Thoracic aorta (tissue), 2 donors: ENCODE results near the gene CLTA. TPM values are rescaled to one million over a fixed set of nuclear protein-coding genes. Genes with fewer than 3 reads are reported as not detected.

Experiments
- ATAC-seq: fragments of 150-250 bp; one replicate; pipeline ENCODE4 v1.8.0; 2017; ENCODE audit warnings: low read depth; ENCODE audit not compliant: insufficient number of reproducible peaks, low FRiP score
- DNase-seq: peaks from one replicate; pipeline ENCODE4 v3.0.0-alpha.2; 2020; ENCODE audit warnings: low spot score
- H3K27ac ChIP-seq, 2 donors: fragments of 200-600 bp; sonication (generic); 1 replicate in 1 of 2; 2 replicates in 1 of 2; pipeline ENCODE4 v1.5.1; 2016; ENCODE audit warnings: mild to moderate bottlenecking in 2 of 2, moderate library complexity in 2 of 2
- H3K27me3 ChIP-seq: fragments of 200-600 bp; sonication (generic); replicated peaks from 2 replicates; pipeline ENCODE4 v1.6.0; 2016; ENCODE audit warnings: mild to moderate bottlenecking; ENCODE audit not compliant: insufficient read depth
- H3K36me3 ChIP-seq: fragments of 200-600 bp; sonication (generic); one replicate; pipeline ENCODE4 v1.5.1; 2016
- H3K4me1 ChIP-seq, 2 donors: fragments of 200-600 bp; sonication (generic); 1 replicate in 1 of 2; 2 replicates in 1 of 2; pipeline versions ENCODE4 v1.5.1 to v1.6.0; 2016; ENCODE audit warnings: low read depth in 2 of 2, mild to moderate bottlenecking in 1 of 2; ENCODE audit not compliant: control insufficient read depth in 1 of 2
- H3K4me3 ChIP-seq: fragments of 200-600 bp; sonication (generic); 2 replicates; pipeline ENCODE4 v1.5.1; 2016; ENCODE audit warnings: mild to moderate bottlenecking
- H3K9me3 ChIP-seq: fragments of 200-600 bp; sonication (generic); 2 replicates; pipeline ENCODE4 v1.5.1; 2016
- total RNA-seq, 2 donors: library from RNA; depleted of rRNA; stranded (reverse); fragments of >200 nt; gene quantifications; one replicate each; pipeline versions ENCODE4 v1.1.0 to v1.2.3, GENCODE V29; 2016
- TF ChIP-seq, protein P1 (sequence below): fragments of 200-600 bp; sonication (generic); IDR thresholded peaks from one replicate; pipeline ENCODE4 v1.5.1; 2019; ENCODE audit warnings: antibody characterized with exemption

The CLTA gene
- total RNA-seq, 2 donors from 2014 or later, result 127 to 145 TPM

GRCh38 chr9:36148311-36149051 is 42.2 kb upstream of the CLTA start:
- Histone ChIP-seq H3K27ac (peak overlapping the region; percentile 72 to 74), H3K4me1 (peaks cover 25 to 38% of the 10 kb centered on the region in 2 donors), H3K27me3 (no peaks in the 10 kb centered on the region), H3K36me3 (peaks cover 13% of the 10 kb centered on the region), H3K4me3 (peak overlapping the region; percentile 22), H3K9me3 (no peaks in the 10 kb centered on the region)
- DNase-seq, result peak; percentile 96
- TF ChIP-seq, protein P1, sequence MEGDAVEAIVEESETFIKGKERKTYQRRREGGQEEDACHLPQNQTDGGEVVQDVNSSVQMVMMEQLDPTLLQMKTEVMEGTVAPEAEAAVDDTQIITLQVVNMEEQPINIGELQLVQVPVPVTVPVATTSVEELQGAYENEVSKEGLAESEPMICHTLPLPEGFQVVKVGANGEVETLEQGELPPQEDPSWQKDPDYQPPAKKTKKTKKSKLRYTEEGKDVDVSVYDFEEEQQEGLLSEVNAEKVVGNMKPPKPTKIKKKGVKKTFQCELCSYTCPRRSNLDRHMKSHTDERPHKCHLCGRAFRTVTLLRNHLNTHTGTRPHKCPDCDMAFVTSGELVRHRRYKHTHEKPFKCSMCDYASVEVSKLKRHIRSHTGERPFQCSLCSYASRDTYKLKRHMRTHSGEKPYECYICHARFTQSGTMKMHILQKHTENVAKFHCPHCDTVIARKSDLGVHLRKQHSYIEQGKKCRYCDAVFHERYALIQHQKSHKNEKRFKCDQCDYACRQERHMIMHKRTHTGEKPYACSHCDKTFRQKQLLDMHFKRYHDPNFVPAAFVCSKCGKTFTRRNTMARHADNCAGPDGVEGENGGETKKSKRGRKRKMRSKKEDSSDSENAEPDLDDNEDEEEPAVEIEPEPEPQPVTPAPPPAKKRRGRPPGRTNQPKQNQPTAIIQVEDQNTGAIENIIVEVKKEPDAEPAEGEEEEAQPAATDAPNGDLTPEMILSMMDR, result no peak
- peak; percentile 76 for ATAC-seq

- Histone ChIP-seq H3K4me3 (no peak overlapping the region), H3K4me1 (peaks cover 24 to 34% of the 10 kb centered on the region in 2 donors), H3K27ac (peak overlapping the region; percentile 72 to 74), H3K27me3 (no peaks in the 10 kb centered on the region), H3K36me3 (peaks cover 13% of the 10 kb centered on the region), H3K9me3 (no peaks in the 10 kb centered on the region)
- TF ChIP-seq, protein P1, result no peak
- ATAC-seq, result no peak
- DNase-seq, result no peak
Measured at GRCh38 chr9:36149197-36149596, 41.5 kb upstream of the CLTA start.

- no peak for DNase-seq
- Histone ChIP-seq H3K27me3 (no peaks in the 10 kb centered on the region), H3K4me3 (no peak overlapping the region), H3K36me3 (peaks cover 16% of the 10 kb centered on the region), H3K4me1 (peaks cover 26 to 41% of the 10 kb centered on the region in 2 donors), H3K9me3 (no peaks in the 10 kb centered on the region), H3K27ac (peak overlapping the region; percentile 8 to 18)
- no peak for ATAC-seq
- TF ChIP-seq, protein P1, result no peak
Measured at GRCh38 chr9:36150574-36151315, 40.0 kb upstream of the CLTA start.

DNA sequence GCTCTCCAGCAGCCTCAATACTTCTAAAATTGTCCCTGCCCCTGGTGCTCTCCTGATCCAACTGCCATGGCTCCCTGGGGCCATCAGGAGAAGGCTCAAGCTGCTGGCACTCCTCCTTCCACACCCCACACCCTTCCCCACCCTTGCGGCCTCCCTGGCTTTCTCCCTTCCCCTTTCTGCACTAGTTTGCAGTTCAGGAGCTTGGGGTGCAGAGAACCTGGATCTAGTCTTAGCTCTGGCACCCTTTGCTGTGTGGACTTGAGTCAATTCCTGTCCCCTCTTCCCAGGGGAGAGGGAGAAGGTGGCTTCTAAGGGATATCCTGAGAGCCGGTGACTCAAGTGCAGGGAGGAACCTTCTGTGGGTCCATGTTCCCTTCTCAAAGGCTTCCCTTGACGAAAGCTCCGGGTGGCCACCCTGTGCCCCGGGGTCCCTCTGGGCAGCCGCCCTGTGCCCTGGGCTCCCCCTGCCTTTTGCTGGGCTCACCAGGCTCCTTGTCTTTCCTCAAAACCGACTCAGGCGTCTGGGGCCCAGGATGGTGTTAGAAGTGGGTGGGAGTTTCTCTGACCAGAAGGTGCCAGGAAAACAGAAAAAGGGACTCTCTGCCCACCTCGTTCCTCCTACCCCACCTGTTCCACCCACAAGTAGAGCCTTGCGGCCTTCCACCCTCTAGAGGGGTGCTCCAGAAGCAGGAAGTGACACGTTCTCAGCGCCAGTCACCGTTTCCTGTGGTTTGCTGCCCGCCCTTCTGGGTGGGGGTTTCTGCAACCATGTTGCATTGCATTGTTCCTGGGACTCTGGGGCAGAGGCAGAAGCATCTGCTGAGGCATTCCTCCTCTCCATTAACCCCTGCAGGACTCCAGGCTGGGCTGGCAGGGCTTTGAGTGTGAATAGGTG is 39.2 kb upstream of the CLTA start:
- ATAC-seq (no peak), DNase-seq (no peak)
- Histone ChIP-seq H3K36me3 (peaks cover 19% of the 10 kb centered on the region), H3K27ac (peak overlapping the region; percentile 8 to 18), H3K27me3 (no peaks in the 10 kb centered on the region), H3K4me3 (no peak overlapping the region), H3K4me1 (peaks cover 26 to 41% of the 10 kb centered on the region in 2 donors), H3K9me3 (no peaks in the 10 kb centered on the region)
- TF ChIP-seq, protein P1, result no peak
